Stimulated activated CD8-positive, alpha-beta memory T cell treated with anti-CD3 and anti-CD28 coated beads, Interleukin-2, amount 100 ng/mL, for 48 hours (primary cell): ENCODE measurements around the gene LYL1.
A peak's percentile ranks its signal among the peaks of the same experiment; 100 is the strongest.

Experiments
- DNase-seq, 2 donors: peaks; one replicate each; pipeline ENCODE4 v3.0.0-alpha.2; 2020; ENCODE audit warnings: low read depth in 2 of 2

LYL1 gene

GRCh38 chr19:13073263-13073662 is 29.4 kb downstream of the LYL1 start:
- no peak for DNase-seq

GRCh38 chr19:13072188-13072908 is 30.3 kb downstream of the LYL1 start:
- DNase-seq = no peak

GRCh38 chr19:13071444-13072187 is 31.0 kb downstream of the LYL1 start:
- no peak for DNase-seq

GRCh38 chr19:13070425-13071140 is 32.1 kb downstream of the LYL1 start:
- DNase-seq = no peak

- DNase-seq = no peak
Observed at GRCh38 chr19:13069415-13070359, 33.0 kb downstream of the LYL1 start.

- no peak for DNase-seq
Observed at GRCh38 chr19:13068085-13068846, 34.4 kb downstream of the LYL1 start.

- DNase-seq = no peak
Observed at GRCh38 chr19:13066933-13067807, 35.5 kb downstream of the LYL1 start.

GRCh38 chr19:13066226-13066625 is 36.4 kb downstream of the LYL1 start:
- no peak for DNase-seq

- DNase-seq = no peak
Observed at GRCh38 chr19:13064092-13064489, 38.6 kb downstream of the LYL1 start.

- DNase-seq = no peak
Observed at GRCh38 chr19:13063461-13064091, 39.1 kb downstream of the LYL1 start.

GRCh38 chr19:13062317-13062716 is 40.3 kb downstream of the LYL1 start:
- DNase-seq = no peak

- peak; percentile 68 to 77 for DNase-seq
Observed at GRCh38 chr19:13060964-13061927, 41.4 kb downstream of the LYL1 start.

- DNase-seq = no peak
Observed at GRCh38 chr19:13060233-13060963, 42.3 kb downstream of the LYL1 start.

- DNase-seq = no peak
Observed at GRCh38 chr19:13058951-13059660, 43.6 kb downstream of the LYL1 start.

GRCh38 chr19:13057744-13058143 is 44.9 kb downstream of the LYL1 start:
- no peak for DNase-seq

- no peak for DNase-seq
Observed at GRCh38 chr19:13057147-13057572, 45.5 kb downstream of the LYL1 start.
